GM21447 (cell line): ENCODE results near the gene SLC35F3.
A peak's percentile ranks its signal among the peaks of the same experiment; 100 is the strongest.
"Not testable (repeated sequence)": the region's sequence is repeated elsewhere in the genome, so short reads cannot be mapped to it uniquely, and the experiment has no call there.

Experiments used
- ATAC-seq: cut with Tn5 transposase; IDR thresholded peaks from one replicate; pipeline ENCODE4 v1.9.1; 2021; ENCODE audit not compliant: unreplicated experiment

SLC35F3 gene

GRCh38 chr1:234244482-234244881, 340.0 kb downstream of the SLC35F3 start:
- peak; percentile 28 for ATAC-seq

GRCh38 chr1:234246638-234247116, 342.2 kb downstream of the SLC35F3 start:
- peak; percentile 85 for ATAC-seq

GRCh38 chr1:234247746-234248145, 343.3 kb downstream of the SLC35F3 start:
- ATAC-seq = not testable (repeated sequence)

GRCh38 chr1:234250747-234251146, 346.3 kb downstream of the SLC35F3 start:
- ATAC-seq = no peak

- ATAC-seq = no peak
Measured at GRCh38 chr1:234253732-234254131, 349.3 kb downstream of the SLC35F3 start.

GRCh38 chr1:234256359-234256758, 351.9 kb downstream of the SLC35F3 start:
- no peak for ATAC-seq

DNA sequence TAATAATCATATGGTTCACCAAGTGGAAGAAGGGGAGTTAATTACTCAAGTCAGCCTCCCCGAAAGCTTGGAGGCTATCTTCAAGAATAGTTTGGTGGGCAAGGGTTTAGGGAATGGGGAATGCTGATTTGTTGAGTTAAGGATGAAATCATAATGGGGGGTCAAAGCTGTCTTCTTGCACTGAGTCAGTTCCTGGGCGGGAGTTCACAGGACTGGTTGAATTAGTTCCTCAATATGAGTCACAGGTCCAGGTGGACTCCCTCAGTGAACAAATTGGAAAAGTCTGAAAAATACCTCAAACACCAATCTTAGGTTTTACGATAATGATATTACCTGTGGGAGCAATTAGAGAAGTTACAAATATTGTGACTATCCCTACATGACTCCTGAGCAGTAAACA, 353.6 kb downstream of the SLC35F3 start:
- ATAC-seq = no peak

DNA sequence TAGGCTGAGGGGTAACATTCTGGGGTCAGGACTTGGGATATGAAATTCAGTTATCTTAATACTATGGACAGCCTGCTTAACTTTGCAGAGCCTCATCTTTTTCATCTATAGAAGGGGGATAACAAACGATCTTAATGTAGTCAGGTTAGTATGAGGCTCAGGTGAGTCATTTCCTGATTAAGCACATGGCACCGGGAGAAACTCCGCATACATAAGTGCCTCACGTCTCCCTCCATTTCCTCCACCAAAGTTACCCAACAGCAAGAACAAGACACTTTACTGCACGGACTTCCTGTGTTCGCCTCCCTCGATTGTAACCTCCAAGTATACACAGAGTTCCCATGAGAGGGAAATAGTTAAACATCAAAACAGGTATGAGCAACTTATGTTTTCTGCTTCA, 356.1 kb downstream of the SLC35F3 start:
- ATAC-seq = no peak

DNA sequence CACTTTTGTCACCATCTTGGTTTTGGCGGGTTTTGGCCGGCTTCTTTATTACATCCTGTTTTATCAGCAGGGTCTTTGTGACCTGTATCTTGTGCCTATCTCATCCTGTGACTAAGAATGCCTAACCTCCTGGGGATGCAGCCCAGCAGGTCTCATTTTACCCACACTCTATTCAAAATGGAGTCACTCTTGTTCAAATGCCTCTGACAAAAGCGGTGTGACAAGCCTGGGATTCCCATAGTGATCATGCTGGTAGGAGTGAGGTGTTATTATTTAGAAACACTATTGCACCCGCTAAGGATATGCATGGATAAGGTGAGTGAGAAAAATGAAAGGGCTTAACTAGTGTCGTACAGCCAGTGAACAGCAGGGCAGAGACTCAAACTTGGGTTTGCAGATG, 357.1 kb downstream of the SLC35F3 start:
- ATAC-seq = no peak

DNA sequence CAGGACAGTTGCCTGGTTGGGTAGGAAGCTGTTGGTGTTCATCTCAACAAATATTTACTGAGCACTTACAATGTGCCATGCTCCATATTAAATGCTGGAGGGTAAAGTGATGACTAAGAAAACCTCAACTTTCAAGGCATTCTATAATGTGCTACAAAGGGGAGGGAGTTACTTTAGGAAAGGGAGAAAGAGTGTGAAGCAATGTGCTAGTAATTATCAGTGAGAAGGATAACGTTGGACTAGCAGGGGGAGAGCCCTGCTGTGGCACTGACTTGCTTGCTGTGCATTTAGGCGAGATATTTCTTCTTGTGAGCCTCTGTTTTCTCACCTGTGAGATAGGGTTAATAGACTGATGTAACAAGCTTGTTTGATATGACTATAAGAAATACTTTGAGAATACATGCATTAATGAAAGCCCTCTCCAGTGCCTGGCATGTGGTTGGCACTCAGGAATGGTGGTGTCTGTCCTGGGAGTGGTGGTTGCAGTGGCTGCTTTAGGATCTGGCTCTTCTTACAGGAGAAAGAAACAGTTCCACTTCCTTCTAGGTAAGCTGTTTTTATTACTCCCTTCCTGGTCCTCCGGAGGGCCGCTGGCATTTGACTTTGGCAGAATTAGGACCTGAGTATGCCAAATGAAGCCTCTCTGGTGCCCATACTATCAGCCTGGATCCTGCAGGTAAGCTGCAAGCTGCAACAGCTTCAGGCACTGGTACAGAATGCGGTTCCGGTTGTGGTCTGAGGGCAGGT, 357.7 kb downstream of the SLC35F3 start:
- ATAC-seq = no peak

GRCh38 chr1:234262754-234263105, 358.3 kb downstream of the SLC35F3 start:
- no peak for ATAC-seq

DNA sequence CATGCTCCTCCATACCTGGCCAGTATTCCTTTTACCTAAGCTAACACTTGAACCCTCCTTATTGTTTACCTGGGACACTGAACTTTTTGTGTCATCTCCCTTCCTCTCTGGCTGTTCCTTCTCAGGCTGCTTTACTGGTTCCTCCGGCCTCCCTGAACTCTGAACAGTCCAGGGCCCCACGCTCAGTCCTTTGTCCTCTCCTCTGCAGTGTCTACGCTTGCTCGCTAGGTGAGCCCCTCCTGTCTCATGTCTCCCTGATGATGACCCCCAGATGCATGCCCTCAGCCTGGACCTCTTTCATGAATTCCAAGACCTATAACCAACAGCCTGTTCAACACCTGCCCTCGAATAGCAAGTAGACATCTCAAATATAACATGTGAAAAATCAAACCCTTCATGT, 360.4 kb downstream of the SLC35F3 start:
- no peak for ATAC-seq

DNA sequence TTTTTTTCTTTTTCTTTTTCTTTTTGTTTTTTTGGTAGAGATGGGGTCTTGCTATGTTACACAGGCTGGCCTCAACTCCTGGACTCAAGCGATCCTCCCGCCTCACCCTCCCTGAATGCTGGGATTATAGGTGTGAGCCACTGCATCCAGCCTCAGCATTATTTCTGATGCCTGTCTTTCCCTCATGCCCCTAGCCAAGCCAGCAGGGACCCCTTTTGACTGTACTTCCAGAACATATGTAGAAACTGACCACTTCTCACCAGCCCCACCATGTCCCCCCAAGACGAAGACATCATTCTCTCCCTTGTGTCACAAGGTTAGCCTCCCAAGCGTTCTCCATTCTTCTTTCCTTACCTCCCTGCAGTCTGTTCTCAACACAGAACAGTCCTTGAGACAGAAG, 360.8 kb downstream of the SLC35F3 start:
- ATAC-seq = no peak

DNA sequence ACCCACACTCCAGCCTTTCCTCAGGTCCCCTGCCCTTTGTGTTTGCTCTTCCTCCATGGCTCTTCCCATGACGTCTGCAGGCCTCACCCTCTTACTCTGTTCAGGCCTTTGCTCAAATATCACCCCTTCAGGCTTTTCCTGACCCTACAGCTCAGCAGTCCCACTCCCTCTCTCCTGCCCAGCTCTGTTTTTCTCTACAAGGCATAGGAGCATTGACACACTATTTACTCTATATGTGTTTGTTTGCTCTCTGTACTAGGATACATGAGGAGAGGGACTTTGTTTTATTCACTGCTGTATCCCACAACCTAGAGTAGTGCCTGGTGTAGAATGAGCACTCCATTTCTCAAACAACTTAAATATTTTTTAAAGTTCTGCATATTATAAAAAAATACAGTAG, 361.4 kb downstream of the SLC35F3 start:
- no peak for ATAC-seq

GRCh38 chr1:234270093-234270492, 365.6 kb downstream of the SLC35F3 start:
- no peak for ATAC-seq

DNA sequence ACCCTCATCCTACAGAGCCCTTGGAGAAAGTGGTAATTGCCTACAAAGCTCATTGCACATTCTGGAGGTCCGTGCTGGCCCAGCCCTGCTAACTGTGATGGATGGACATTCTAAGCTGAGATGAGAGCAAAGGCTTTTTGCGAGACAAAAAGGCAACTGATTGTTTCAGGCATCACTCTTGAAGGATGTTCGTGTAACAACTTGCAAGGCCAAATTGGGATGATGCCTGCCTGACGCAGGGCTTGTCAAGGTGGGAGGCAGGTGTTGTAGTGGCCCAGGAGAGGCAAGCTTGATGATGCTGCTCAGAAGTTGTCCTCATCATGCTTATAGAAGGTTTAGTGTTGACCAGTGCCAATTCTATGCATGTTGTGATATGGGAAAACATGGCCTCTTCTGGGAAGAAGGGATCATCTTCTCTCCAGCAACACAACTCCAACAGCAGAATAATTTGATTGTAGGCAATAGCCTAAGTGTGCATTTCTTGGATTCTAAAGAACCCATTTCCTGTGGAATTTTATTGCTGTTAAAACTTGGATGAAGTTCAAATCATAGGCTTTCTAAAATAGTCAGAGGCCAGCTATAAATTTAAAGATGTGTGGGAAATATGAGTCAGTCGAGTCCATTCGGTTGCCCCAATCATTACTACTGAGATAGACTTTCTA, 366.2 kb downstream of the SLC35F3 start:
- no peak for ATAC-seq

- ATAC-seq = peak; percentile 96
Measured at GRCh38 chr1:234271243-234271606, 366.7 kb downstream of the SLC35F3 start.

GRCh38 chr1:234272656-234273312, 368.3 kb downstream of the SLC35F3 start:
- ATAC-seq = no peak

DNA sequence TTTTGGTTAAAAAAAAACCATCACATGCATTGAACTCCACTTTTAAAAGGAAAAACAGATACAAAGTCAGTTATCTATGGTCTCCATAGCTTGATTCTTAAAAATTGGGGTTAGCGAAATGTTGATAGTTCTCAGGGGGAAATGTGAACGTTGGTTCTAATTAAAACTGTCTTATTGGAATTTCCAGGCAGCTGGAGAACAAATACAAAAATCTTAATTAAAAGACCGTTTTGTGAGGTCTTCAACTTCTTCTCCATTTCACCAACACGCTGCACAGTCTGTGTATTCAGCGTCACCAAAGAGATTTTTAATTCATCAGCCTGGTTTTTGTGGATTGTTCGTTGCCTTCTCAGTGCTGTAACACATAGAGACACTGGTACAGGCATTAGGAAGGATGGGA, 369.5 kb downstream of the SLC35F3 start:
- ATAC-seq = no peak

- no peak for ATAC-seq
Measured at GRCh38 chr1:234276151-234276788, 371.8 kb downstream of the SLC35F3 start.

DNA sequence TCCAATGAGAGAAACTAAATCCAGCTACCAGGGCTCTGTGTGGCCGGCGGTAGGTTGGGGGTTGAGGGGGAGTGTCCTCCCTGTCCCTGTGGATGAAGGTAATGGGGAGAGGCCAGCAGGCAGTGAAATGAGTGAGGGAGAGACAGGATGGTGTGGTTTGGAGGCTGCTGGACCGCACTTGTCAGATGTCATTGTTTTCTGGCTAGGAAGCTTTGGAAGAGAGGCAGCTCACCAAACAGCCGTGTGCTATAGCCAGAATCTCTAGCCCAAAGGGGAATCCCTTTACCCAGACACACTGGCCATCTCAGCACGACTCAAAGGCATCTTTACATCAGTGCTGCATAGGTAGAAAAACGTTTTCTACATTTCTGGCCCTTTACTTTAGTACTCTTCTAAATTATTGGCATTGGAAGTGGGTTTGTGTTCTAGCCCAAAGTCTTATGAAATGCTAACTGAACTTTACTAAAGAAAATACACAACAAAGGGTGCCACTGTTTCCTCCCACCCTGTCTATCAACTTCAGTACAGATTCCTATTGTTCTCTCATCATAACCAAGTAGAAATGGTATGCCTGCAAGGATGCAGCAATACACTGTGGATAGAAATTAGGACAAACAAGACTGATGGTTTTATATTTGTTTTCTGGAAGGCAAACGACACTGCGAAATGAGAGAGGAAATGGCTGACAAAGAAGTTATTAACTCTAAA, 372.8 kb downstream of the SLC35F3 start:
- ATAC-seq = no peak
